ENCODE data around the gene EEPD1. TPM values are rescaled to one million over a fixed set of nuclear protein-coding genes. Genes with fewer than 3 reads are reported as not detected.

The EEPD1 gene
- total RNA-seq, 8 experiments from 2014 or later: 2.3 to 14.1 (median 4.4) TPM

DNA sequence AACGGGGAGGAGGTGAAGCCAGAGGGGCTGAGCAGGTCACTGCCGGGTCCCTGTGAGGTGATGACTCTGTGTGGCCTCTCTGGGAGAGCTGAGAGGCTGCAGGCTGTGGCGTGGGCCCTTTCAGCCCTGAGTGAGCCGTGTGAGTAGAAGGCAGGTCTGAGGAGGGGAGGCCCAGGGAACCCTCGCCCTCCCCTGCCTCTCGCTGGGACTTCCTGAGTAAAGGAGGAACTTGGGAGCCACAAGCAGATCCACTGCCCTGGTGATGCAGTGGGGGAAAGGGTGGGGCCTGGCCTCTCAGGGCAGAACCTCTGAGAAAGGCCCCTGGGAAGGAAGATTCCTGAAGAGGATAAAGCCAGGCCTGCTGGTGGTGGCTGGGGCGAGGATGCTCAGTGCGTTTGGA, 22.8 kb downstream of the EEPD1 start:
- no peak overlapping the region for H3K27ac ChIP-seq
- in situ Hi-C loops (cut with MboI; ENCODE audit: low pct_unique_long_range_greater_than_20kb in 2 of 9, low sequenced_read_pairs in 9 of 9, unreplicated experiment in 9 of 9): no loop called here
- 71 to 100% (median 89%) methylated on average over 1 to 3 of the region's 8 CpGs; no CpG with 5 or more reads in 4 of the 10 experiments for WGBS, 10 experiments
- H3K4me3 ChIP-seq: no peak overlapping the region
- peak in 1 of 8 experiments; percentile 45 for ATAC-seq (replicated peaks in 6 of 8)
- peaks cover 0 to 2% of the 10 kb centered on the region in 2 donors for H3K4me1 ChIP-seq (replicated peaks in 1 of 2)

DNA sequence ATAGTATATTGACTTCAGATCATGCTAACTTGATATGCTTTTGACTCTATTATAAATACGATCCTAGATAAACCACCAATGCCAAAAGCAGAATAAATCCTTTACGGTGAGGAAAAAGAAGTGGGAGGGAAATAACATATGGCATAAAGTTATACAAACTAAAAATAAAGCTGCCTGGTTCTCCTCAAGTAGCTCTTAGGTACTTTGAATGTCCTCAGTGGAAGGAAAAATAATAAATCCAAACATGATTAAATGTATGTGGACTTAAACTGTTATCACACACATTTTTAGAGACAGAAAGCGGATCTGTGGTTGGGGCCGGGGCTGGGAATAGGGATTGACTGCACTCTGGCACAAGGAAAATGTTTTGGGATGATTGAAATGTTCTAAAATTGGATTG, 23.6 kb downstream of the EEPD1 start:
- 49 to 94% (median 84%) methylated on average over 2 to 4 of the region's 4 CpGs; no CpG with 5 or more reads in 1 of the 10 experiments for WGBS, 10 experiments
- in situ Hi-C loops (cut with MboI; ENCODE audit: low pct_unique_long_range_greater_than_20kb in 2 of 9, low sequenced_read_pairs in 9 of 9, unreplicated experiment in 9 of 9): no loop called here
- no peak for ATAC-seq (replicated peaks in 6 of 8)
- H3K27ac ChIP-seq: no peak overlapping the region
- no peak overlapping the region for H3K4me3 ChIP-seq
- H3K4me1 ChIP-seq (replicated peaks in 1 of 2): peaks cover 0 to 2% of the 10 kb centered on the region in 2 donors

DNA sequence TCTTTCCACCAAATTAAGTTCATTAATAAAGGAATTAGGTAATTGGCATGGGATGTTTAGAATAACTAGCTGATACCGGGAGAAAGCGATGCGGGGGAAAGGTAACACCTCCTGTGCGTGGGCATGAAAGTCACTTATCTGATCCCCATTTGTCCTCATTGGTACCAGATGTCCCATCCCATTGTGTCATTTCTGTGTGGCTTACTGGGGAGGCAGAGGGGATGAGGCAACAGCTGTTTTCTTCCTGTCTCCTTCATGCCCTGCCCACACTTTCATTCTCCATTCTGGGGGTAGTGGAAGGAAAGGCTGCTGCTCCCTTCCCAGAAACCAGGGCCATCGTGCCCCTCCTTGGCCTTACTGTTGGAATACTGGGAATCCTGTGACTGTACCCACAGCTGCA, 27.1 kb downstream of the EEPD1 start:
- no peak overlapping the region for H3K4me3 ChIP-seq
- in situ Hi-C loops (cut with MboI; ENCODE audit: low pct_unique_long_range_greater_than_20kb in 2 of 9, low sequenced_read_pairs in 9 of 9, unreplicated experiment in 9 of 9): no loop called here
- 60 to 88% (median 75%) methylated on average over 1 to 5 of the region's 5 CpGs; no CpG with 5 or more reads in 5 of the 10 experiments for WGBS, 10 experiments
- H3K4me1 ChIP-seq (replicated peaks in 1 of 2): peaks cover 0 to 7% of the 10 kb centered on the region in 2 donors
- no peak overlapping the region for H3K27ac ChIP-seq
- no peak for ATAC-seq (replicated peaks in 6 of 8)

DNA sequence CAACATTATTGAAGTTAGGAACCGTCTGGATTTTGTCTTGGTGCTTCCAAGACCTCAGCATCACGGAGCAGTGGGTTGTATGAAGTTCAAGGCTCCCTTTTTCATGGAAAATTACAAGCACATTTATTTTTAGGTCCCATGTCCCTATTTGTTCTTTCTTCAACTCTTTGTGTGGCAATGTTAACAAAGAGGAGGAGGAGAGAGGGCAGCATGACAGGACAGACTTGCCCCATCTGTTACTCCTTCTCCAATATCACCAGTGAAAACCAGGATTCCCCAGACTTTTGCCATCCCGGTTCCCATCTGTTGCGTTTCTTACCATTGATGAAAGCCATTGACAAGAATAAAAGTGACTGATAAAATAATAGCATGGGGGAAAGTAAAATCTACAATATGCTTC, 28.6 kb downstream of the EEPD1 start:
- H3K27ac ChIP-seq: no peak overlapping the region
- in situ Hi-C loops (cut with MboI; ENCODE audit: low pct_unique_long_range_greater_than_20kb in 2 of 9, low sequenced_read_pairs in 9 of 9, unreplicated experiment in 9 of 9): no loop called here
- no peak for ATAC-seq (replicated peaks in 6 of 8)
- no peak overlapping the region for H3K4me3 ChIP-seq
- 50 to 100% (median 66%) methylated on average over 2 to 4 of the region's 4 CpGs; no CpG with 5 or more reads in 4 of the 10 experiments for WGBS, 10 experiments
- H3K4me1 ChIP-seq (replicated peaks in 1 of 2): peaks cover under 1 to 7% of the 10 kb centered on the region in 2 donors

DNA sequence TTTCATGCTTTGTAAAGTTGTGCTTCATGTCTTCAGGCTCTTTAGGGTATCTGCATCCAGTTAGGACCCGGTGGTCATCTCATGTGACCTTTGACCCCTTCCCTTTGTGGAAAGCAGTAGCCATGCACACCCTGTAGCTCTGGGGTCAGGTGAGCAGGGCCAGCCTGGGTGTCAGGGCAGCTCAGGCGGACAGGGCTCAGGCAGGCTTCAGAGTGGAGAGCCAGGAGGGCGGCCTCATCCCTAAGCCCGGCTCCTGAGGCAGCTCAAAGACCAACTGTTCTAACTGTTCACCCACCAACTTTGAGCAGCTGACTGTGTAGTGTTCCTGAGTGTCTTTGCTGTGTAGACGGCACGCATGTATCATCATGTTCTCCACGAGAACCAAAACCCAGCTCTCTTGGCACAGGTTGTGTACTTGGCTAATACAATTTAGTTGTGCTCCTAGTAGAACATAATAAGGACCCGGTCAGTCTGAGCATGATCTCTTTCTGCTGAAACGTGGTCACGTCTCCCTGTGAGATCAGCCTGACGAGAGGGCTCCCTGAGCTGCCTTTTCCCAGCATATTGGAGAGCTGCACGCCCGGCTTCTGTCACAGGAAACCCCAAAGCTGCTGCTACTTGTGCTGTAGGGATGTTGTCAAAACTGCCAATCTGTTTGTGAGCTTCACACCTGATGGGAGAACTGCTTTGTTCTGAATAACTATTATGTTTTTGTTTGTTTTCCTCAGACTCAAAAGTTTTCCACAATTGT, 30.0 kb downstream of the EEPD1 start:
- H3K4me1 ChIP-seq (replicated peaks in 1 of 2): peaks cover 5 to 13% of the 10 kb centered on the region in 2 donors
- H3K4me3 ChIP-seq: no peak overlapping the region
- H3K27ac ChIP-seq: no peak overlapping the region
- ATAC-seq (replicated peaks in 6 of 8): no peak
- in situ Hi-C loops (cut with MboI; ENCODE audit: low pct_unique_long_range_greater_than_20kb in 2 of 9, low sequenced_read_pairs in 9 of 9, unreplicated experiment in 9 of 9): no loop called here
- 65 to 89% (median 82%) methylated on average over 3 to 8 of the region's 13 CpGs; no CpG with 5 or more reads in 3 of the 10 experiments for WGBS, 10 experiments

DNA sequence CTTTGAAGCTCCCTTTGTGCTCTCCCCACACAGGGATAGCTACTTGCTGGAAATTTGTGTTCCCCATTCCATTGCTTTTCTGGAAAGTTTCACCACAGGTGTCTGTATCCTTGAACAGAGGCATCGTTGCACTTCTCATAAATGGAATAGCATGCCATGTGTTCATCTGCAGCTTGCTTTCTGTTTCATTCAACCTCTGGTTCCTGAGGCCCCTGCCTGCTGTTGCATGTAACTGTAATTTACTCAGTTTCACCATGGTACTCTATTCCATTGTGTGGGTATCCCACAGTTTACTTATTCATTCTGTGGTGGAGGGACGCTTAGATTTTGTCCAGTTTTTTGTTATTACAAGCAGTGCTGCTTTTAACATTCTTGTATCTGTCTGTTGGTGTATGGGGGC, 32.0 kb downstream of the EEPD1 start:
- no peak overlapping the region for H3K4me3 ChIP-seq
- in situ Hi-C loops (cut with MboI; ENCODE audit: low pct_unique_long_range_greater_than_20kb in 2 of 9, low sequenced_read_pairs in 9 of 9, unreplicated experiment in 9 of 9): no loop called here
- no peak overlapping the region for H3K27ac ChIP-seq
- 77 to 100% (median 90%) methylated on average over 1 to 2 of the region's 2 CpGs; no CpG with 5 or more reads in 2 of the 10 experiments for WGBS, 10 experiments
- no peak for ATAC-seq (replicated peaks in 6 of 8)
- H3K4me1 ChIP-seq (replicated peaks in 1 of 2): peaks cover 12 to 24% of the 10 kb centered on the region in 2 donors

DNA sequence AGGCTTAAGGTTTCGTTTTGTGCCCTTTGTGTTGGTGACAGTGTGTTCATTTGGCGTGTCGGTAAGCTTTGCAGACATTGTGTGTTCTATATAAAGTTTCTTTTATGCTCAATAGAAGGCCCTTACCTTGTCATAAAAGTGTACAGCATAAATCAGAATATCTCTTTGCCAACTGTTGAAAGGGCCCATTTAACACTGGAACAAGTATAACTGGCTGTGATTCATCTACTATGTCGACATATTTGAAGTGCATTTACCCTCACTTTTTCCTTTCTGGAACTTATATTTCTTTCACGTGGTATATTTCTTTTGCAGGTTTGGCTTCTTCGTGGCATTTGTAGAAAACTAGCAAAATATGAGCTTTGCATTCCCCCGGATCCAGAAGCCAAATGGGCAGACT, 32.7 kb downstream of the EEPD1 start:
- no peak overlapping the region for H3K4me3 ChIP-seq
- ATAC-seq (replicated peaks in 6 of 8): no peak
- in situ Hi-C loops (cut with MboI; ENCODE audit: low pct_unique_long_range_greater_than_20kb in 2 of 9, low sequenced_read_pairs in 9 of 9, unreplicated experiment in 9 of 9): no loop called here
- peaks cover 12 to 24% of the 10 kb centered on the region in 2 donors for H3K4me1 ChIP-seq (replicated peaks in 1 of 2)
- H3K27ac ChIP-seq: no peak overlapping the region
- whole genome bisulfite sequencing, 10 experiments: 65 to 100% (median 91%) methylated on average over 1 to 6 of the region's 7 CpGs; no CpG with 5 or more reads in 1 of the 10 experiments

DNA sequence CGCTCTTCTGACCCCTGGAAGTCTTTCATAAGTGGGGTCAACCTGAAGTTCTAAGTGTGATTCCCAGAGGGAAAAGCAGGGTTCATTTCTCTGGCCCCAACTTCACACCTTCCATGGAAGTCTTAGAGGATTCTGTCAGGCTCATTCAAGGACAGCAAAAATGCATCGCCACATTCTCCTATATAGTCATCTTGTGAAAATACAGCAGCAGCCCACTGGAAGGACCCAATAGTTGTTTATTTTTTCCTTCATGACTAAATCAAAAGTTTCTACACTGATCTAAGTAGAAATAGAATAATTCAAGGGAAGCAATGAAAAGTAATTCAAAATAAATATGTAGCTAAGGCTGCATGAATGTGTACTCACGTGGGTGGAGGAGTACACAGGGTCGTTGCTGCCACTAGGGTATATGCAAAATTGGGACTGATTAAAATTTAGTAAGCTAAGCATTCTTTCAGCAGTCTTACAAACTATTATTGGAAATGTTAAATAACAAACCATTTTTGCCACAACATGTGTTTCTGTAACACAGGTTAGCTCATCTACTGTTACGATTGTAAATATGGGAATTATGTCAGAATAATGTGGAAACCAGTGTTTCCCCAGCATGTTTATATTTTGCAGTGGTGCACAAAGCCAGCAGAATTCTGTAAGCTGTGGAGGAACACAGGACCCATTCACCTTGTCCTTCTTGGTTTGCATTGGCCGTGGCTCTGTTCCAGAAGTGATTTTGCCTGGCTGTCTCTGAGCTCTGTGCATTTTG, 33.5 kb downstream of the EEPD1 start:
- ATAC-seq (replicated peaks in 6 of 8): peak in 4 of 8 experiments; percentile 14 to 87 (median 67)
- in situ Hi-C loops (cut with MboI; ENCODE audit: low pct_unique_long_range_greater_than_20kb in 2 of 9, low sequenced_read_pairs in 9 of 9, unreplicated experiment in 9 of 9): no loop called here
- WGBS, 10 experiments: 28 to 100% (median 80%) methylated on average over 2 to 6 of the region's 6 CpGs; no CpG with 5 or more reads in 1 of the 10 experiments
- no peak overlapping the region for H3K4me3 ChIP-seq
- peaks cover 19 to 30% of the 10 kb centered on the region in 2 donors for H3K4me1 ChIP-seq (replicated peaks in 1 of 2)
- H3K27ac ChIP-seq: no peak overlapping the region

DNA sequence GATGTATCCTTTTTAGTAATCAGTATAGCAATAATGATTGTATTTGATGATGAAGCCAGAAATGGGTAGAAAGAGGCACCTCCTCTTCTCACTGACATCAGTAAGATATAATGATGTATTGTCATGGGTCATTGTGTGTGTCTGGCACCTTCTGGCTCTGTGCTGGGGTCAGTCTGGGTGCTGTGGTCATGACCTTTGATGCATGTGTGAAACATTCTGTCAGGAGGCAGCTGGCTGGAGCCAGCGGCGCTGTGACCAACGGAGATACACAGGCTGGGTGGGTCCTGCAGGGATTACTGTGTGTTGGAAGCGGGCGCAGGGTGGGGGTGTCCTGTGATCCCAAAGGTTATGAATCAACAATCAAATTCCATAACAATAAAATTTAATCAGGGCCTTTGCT, 35.2 kb downstream of the EEPD1 start:
- peaks cover 31 to 35% of the 10 kb centered on the region in 2 donors for H3K4me1 ChIP-seq (replicated peaks in 1 of 2)
- peak in 5 of 8 experiments; percentile 13 to 74 (median 71) for ATAC-seq (replicated peaks in 6 of 8)
- H3K4me3 ChIP-seq: no peak overlapping the region
- in situ Hi-C loops (cut with MboI; ENCODE audit: low pct_unique_long_range_greater_than_20kb in 2 of 9, low sequenced_read_pairs in 9 of 9, unreplicated experiment in 9 of 9): no loop called here
- 10 to 67% (median 29%) methylated on average over 1 to 5 of the region's 5 CpGs; no CpG with 5 or more reads in 4 of the 10 experiments for WGBS, 10 experiments
- peak overlapping the region in 1 of 2 donors; percentile 1 for H3K27ac ChIP-seq

DNA sequence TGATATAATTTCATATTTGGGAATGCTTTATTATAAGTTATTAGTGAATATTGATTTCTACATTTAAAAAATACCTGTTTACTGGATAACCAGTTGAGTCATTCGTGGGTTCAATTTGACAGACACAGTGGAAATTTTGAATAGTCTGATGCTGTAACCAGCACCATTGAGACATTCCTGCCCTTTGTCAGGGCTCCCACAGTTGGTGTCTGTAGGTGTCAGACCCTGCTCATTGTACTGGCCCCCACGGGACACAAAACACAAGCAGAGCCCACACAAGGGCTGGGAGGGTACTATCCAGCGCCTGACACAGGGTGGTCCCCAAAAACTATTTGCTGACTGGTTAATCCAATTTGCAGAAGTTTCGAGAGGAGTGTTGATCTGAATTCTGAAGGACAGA, 35.9 kb downstream of the EEPD1 start:
- Histone ChIP-seq H3K4me3 (no peak overlapping the region), H3K4me1 (replicated peaks in 1 of 2) (peaks cover 31 to 35% of the 10 kb centered on the region in 2 donors), H3K27ac (no peak overlapping the region)
- in situ Hi-C loops (cut with MboI; ENCODE audit: low pct_unique_long_range_greater_than_20kb in 2 of 9, low sequenced_read_pairs in 9 of 9, unreplicated experiment in 9 of 9): no loop called here
- 46 to 100% (median 77%) methylated on average over 1 to 4 of the region's 4 CpGs; no CpG with 5 or more reads in 2 of the 10 experiments for WGBS, 10 experiments
- no peak for ATAC-seq (replicated peaks in 6 of 8)

DNA sequence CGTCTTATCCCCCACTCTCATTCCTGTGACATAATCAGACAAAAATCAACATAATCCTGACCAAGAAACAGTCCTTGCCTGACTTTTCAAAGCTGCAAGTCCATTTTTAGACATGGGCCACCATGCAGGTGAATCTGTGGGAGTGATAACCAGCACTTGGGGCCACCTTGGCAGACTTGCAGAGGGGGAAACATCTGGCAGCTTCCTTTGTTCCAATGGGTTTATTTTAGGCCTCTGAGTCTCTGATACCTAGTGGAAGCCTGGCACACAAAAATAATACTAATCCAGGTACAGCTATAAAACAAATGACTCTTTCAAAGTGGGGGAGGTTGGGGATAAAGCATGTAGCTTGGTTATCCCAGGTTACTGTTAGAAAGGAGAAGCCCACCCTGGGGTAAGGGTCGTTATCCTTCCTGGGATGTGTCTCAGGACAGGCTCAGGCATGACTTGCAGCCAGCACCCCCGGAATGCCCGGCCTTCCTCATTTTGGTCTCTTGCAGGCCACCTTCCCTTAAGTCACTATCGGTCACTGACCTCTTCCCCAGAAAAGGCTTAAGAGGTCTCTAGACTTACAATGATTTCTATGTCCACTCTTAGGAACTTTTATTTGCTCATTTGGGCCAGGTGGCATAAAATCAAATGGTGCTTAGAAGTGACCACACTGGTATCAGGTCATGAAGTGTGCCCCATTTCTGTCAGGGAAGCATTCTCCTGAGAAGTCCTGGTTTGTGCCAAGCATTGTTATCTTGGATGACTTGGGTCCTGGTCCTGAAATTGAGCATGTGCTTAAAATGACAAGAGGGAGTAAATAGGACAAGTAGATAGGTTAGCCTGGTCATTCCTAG, 37.6 kb downstream of the EEPD1 start:
- Histone ChIP-seq H3K4me3 (no peak overlapping the region), H3K27ac (peak overlapping the region in 1 of 2 donors; percentile 58), H3K4me1 (replicated peaks in 1 of 2) (peaks cover 31 to 35% of the 10 kb centered on the region in 2 donors)
- in situ Hi-C loops (cut with MboI; ENCODE audit: low pct_unique_long_range_greater_than_20kb in 2 of 9, low sequenced_read_pairs in 9 of 9, unreplicated experiment in 9 of 9): no loop called here
- 40 to 100% (median 96%) methylated on average over 1 to 5 of the region's 5 CpGs; no CpG with 5 or more reads in 5 of the 10 experiments for WGBS, 10 experiments
- ATAC-seq (replicated peaks in 6 of 8): no peak

DNA sequence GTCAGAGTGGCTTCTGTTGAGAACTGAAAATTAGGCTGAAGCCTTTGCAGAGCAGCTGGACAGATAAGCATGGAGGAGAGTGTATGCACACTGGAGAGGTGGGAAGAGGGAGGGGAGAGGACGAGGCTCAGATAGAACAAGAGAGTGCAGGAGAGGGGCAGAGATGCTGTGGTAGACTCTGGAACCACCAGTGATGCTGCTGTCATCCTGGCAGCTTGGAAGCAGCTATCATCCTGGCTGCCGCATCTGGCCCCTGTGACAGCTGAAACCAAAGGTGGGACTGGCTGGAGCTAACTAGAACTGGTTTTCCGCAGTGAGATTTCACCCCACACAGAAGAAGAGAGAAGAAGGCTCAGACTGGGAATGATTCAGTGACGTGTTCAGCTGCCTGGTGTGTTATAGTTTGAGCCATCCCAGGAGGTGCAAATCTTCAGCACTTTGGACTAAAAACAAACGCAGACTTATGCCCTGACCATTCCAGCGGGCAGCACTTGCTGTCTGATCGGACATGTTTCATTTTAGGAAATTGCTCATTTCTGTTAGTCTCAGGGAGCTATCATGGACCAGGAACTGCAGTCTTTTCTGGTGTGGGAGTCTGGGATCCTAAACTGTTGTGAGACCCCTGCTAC, 38.4 kb downstream of the EEPD1 start:
- no peak overlapping the region for H3K4me3 ChIP-seq
- in situ Hi-C loops (cut with MboI; ENCODE audit: low pct_unique_long_range_greater_than_20kb in 2 of 9, low sequenced_read_pairs in 9 of 9, unreplicated experiment in 9 of 9): no loop called here
- ATAC-seq (replicated peaks in 6 of 8): peak; percentile 18 to 79 (median 70)
- WGBS, 10 experiments: 29 to 90% (median 50%) methylated on average over 1 to 6 of the region's 7 CpGs; no CpG with 5 or more reads in 3 of the 10 experiments
- peak overlapping the region; percentile 4 to 58 for H3K27ac ChIP-seq
- peaks cover 31 to 35% of the 10 kb centered on the region in 2 donors for H3K4me1 ChIP-seq (replicated peaks in 1 of 2)

All from motor neuron (in vitro differentiated cells).